PC-9 (cell line): ENCODE data around the gene CRAMP1. TPM values are rescaled to one million over a fixed set of nuclear protein-coding genes. Genes with fewer than 3 reads are reported as not detected.

Experiments used
- BruUV-seq: library from RNA; stranded (reverse); fragments of 400-500 nt; replicated peaks from 2 replicates; lab custom pipeline; 2021; lab: Mats Ljungman, UMichigan
- CTCF ChIA-PET: fragments of 300-600 bp; sonication (Branson Sonifier 250); formaldehyde crosslinking; loops from one replicate; lab custom pipeline; 2022; ENCODE audit warnings: antibody characterized with exemption; lab: Charles Lee
- POLR2A ChIA-PET: fragments of 300-600 bp; sonication (Branson Sonifier 250); formaldehyde crosslinking; loops from one replicate; lab custom pipeline; 2022; ENCODE audit warnings: antibody characterized with exemption; ENCODE audit not compliant: unreplicated experiment; lab: Charles Lee
- DNase-seq, 2 experiments: peaks; one replicate each; pipeline versions ENCODE4 v3.0.0 to v3.0.0-alpha.2; 2015 to 2022; ENCODE audit warnings: mixed read lengths in 1 of 2
- H2AFZ ChIP-seq: fragments of 200-600 bp; sonication (generic); 2 replicates; pipeline ENCODE4 v1.8.1; 2017; ENCODE audit warnings: antibody characterized with exemption
- H3F3A ChIP-seq: fragments of 200-600 bp; sonication (generic); 2 replicates; pipeline ENCODE4 v1.8.1; 2017; ENCODE audit warnings: antibody characterized with exemption, mild to moderate bottlenecking, low read depth; ENCODE audit not compliant: insufficient read depth
- H3K27ac ChIP-seq: fragments of 200-600 bp; sonication (generic); 2 replicates; pipeline ENCODE4 v1.6.1; 2016; ENCODE audit warnings: mixed run types
- H3K27me3 ChIP-seq: fragments of 200-600 bp; sonication (generic); 2 replicates; pipeline ENCODE4 v1.6.1; 2016; ENCODE audit warnings: low read depth, mixed run types; ENCODE audit not compliant: insufficient read depth
- H3K36me3 ChIP-seq: fragments of 200-600 bp; sonication (generic); 2 replicates; pipeline ENCODE4 v1.6.1; 2016; ENCODE audit warnings: low read depth, mixed run types
- H3K4me1 ChIP-seq: fragments of 200-600 bp; sonication (generic); replicated peaks from 2 replicates; pipeline ENCODE4 v1.6.1; 2016; ENCODE audit warnings: mixed run types; ENCODE audit not compliant: insufficient read depth
- H3K4me2 ChIP-seq: fragments of 200-600 bp; sonication (generic); 2 replicates; pipeline ENCODE4 v1.6.1; 2017; ENCODE audit warnings: mixed run types
- H3K4me3 ChIP-seq: fragments of 200-600 bp; sonication (generic); 2 replicates; pipeline ENCODE4 v1.6.1; 2016; ENCODE audit warnings: mixed run types
- H3K79me2 ChIP-seq: fragments of 200-600 bp; sonication (generic); 2 replicates; pipeline ENCODE4 v1.6.1; 2017; ENCODE audit warnings: low read depth, mixed run types
- H3K9me2 ChIP-seq: fragments of 200-600 bp; sonication (generic); 2 replicates; pipeline ENCODE4 v1.8.1; 2017; ENCODE audit warnings: mild to moderate bottlenecking; ENCODE audit not compliant: insufficient read depth
- H3K9me3 ChIP-seq: fragments of 200-600 bp; sonication (generic); 2 replicates; pipeline ENCODE4 v1.8.1; 2016; ENCODE audit warnings: low read depth; ENCODE audit not compliant: insufficient read depth
- H4K20me1 ChIP-seq: fragments of 200-600 bp; sonication (generic); 2 replicates; pipeline ENCODE4 v1.8.1; 2017; ENCODE audit not compliant: insufficient read depth
- CTCF ChIP-seq: fragments of 200-600 bp; sonication (generic); conservative IDR thresholded peaks from 2 replicates; pipeline ENCODE4 v1.6.1; 2017; ENCODE audit warnings: mixed run types, antibody characterized with exemption, mild to moderate bottlenecking, moderate library complexity
- EZH2 ChIP-seq: fragments of 200-600 bp; sonication (generic); IDR thresholded peaks from 2 replicates; pipeline ENCODE4 v1.8.0; 2017; ENCODE audit warnings: antibody characterized with exemption, low read depth
- intact Hi-C: fragments of 100-400 bp; cut with micrococcal nuclease; formaldehyde crosslinking; loops from one replicate; pipeline ENCODE4 v1.10.0; 2022; ENCODE audit not compliant: unreplicated experiment
- total RNA-seq: library from RNA; stranded (reverse); gene quantifications from 2 replicates; pipeline ENCODE4 v1.2.3, GENCODE V29; 2021

Gene CRAMP1
- total RNA-seq, 1 experiment from 2014 or later = 22.7 TPM

GRCh38 chr16:1696863-1697262 lies 84.7 kb downstream of the CRAMP1 start:
- CTCF ChIA-PET = no interaction called here
- H3K4me3 ChIP-seq = no peak overlapping the region
- H3K4me2 ChIP-seq = no peak overlapping the region
- no TSS peak for BruUV-seq
- TF ChIP-seq EZH2 (no peak), CTCF (no peak)
- POLR2A ChIA-PET = interaction anchor here (0.8 kb wide), 1 partner anchor 52 kb away, joined by 5 read pairs; no protein-coding TSS in a partner anchor
- no peaks in the 10 kb centered on the region for H3K9me2 ChIP-seq
- H3K27ac ChIP-seq = no peak overlapping the region
- intact Hi-C loops = no loop called here
- H3K9me3 ChIP-seq = 0 out of 2 replicates have a peak, but pooled peaks cover 4% of the 10 kb centered on the region
- peaks cover 40% of the 10 kb centered on the region for H3K79me2 ChIP-seq
- H4K20me1 ChIP-seq = no peaks in the 10 kb centered on the region
- no peaks in the 10 kb centered on the region for H3K27me3 ChIP-seq
- peaks cover 68% of the 10 kb centered on the region for H3K36me3 ChIP-seq
- H2AFZ ChIP-seq = no peak overlapping the region
- peaks cover 54% of the 10 kb centered on the region for H3F3A ChIP-seq
- peaks cover 9% of the 10 kb centered on the region for H3K4me1 ChIP-seq
- peak in 1 of 2 experiments; percentile 74 for DNase-seq

- H4K20me1 ChIP-seq = no peaks in the 10 kb centered on the region
- no peaks in the 10 kb centered on the region for H3K27me3 ChIP-seq
- DNase-seq = no peak
- H3K4me2 ChIP-seq = no peak overlapping the region
- no peak for TF ChIP-seq CTCF
- TF ChIP-seq EZH2 = no peak
- H3K4me1 ChIP-seq = no peaks in the 10 kb centered on the region
- H3K36me3 ChIP-seq = peaks cover 50% of the 10 kb centered on the region
- peaks cover 64% of the 10 kb centered on the region for H3F3A ChIP-seq
- H3K27ac ChIP-seq = no peak overlapping the region
- ChIA-PET CTCF (no interaction called here), POLR2A (no interaction called here)
- no peaks in the 10 kb centered on the region for H3K9me2 ChIP-seq
- H3K4me3 ChIP-seq = no peak overlapping the region
- 0 out of 2 replicates have a peak, but pooled peaks cover 4% of the 10 kb centered on the region for H3K9me3 ChIP-seq
- intact Hi-C loops = no loop called here
- BruUV-seq = no TSS peak
- H2AFZ ChIP-seq = no peak overlapping the region
- H3K79me2 ChIP-seq = peaks cover 21% of the 10 kb centered on the region
Measured at GRCh38 chr16:1698680-1699079, 86.5 kb downstream of the CRAMP1 start.

- Histone ChIP-seq H3F3A (peaks cover 70% of the 10 kb centered on the region), H3K4me2 (no peak overlapping the region), H3K27me3 (no peaks in the 10 kb centered on the region), H3K27ac (no peak overlapping the region), H3K4me3 (no peak overlapping the region), H2AFZ (no peak overlapping the region), H3K9me2 (no peaks in the 10 kb centered on the region), H3K9me3 (0 out of 2 replicates have a peak, but pooled peaks cover 4% of the 10 kb centered on the region), H4K20me1 (no peaks in the 10 kb centered on the region), H3K36me3 (peaks cover 35% of the 10 kb centered on the region), H3K4me1 (peaks cover 9% of the 10 kb centered on the region; the same call in 1 of the 2 replicates), H3K79me2 (peaks cover 8% of the 10 kb centered on the region; the same call in 1 of the 2 replicates)
- POLR2A ChIA-PET = no interaction called here
- intact Hi-C loops = no loop called here
- CTCF ChIA-PET = no interaction called here
- TF ChIP-seq EZH2 (no peak), CTCF (no peak)
- no peak for DNase-seq
- no TSS peak for BruUV-seq
Measured at GRCh38 chr16:1700246-1700645, 88.1 kb downstream of the CRAMP1 start.
